H1 (cell line): Measurements from ENCODE around the gene SEC22B. TPM values are rescaled to one million over a fixed set of nuclear protein-coding genes. Genes with fewer than 3 reads are reported as not detected.
"Not testable (repeated sequence)": the region's sequence is repeated elsewhere in the genome, so short reads cannot be mapped to it uniquely, and the experiment has no call there.

Experiments
- CTCF ChIA-PET: fragments of 300-600 bp; sonication (Branson Sonifier 250); formaldehyde crosslinking; loops from one replicate; lab custom pipeline; 2021; ENCODE audit not compliant: partially characterized antibody; lab: Charles Lee
- POLR2A ChIA-PET: fragments of 300-600 bp; sonication (Branson Sonifier 250); formaldehyde crosslinking; loops from one replicate; lab custom pipeline; 2021; ENCODE audit warnings: inconsistent platforms; ENCODE audit not compliant: partially characterized antibody; lab: Charles Lee
- DNase-seq, 2 experiments: peaks; one replicate each; pipeline versions ENCODE4 v3.0.0 to v3.0.0-alpha.2; 2010 to 2022; ENCODE audit warnings: low spot score in 2 of 2, low read depth in 1 of 2, mixed read lengths in 1 of 2
- FAIRE-seq: peaks from 2 replicates; lab custom pipeline; 2011; peaks lifted over from hg19 to GRCh38; lab: Jason Lieb, UNC
- H2AFZ ChIP-seq: 2 replicates; pipeline ENCODE4 v1.8.1; 2012; ENCODE audit warnings: low read length, inconsistent platforms
- H2AK5ac ChIP-seq: 2 replicates; pipeline ENCODE4 v1.6.1; 2013; ENCODE audit warnings: low read depth, low read length
- H2BK120ac ChIP-seq: replicated peaks from 2 replicates; pipeline ENCODE3; 2013; ENCODE audit warnings: low read depth, low read length, inconsistent platforms
- H2BK12ac ChIP-seq: 2 replicates; pipeline ENCODE4 v1.6.1; 2013; ENCODE audit warnings: low read depth, low read length
- H2BK15ac ChIP-seq: 2 replicates; pipeline ENCODE4 v1.6.1; 2013; ENCODE audit warnings: low read length
- H2BK20ac ChIP-seq: 2 replicates; pipeline ENCODE4 v1.6.1; 2013; ENCODE audit warnings: low read length
- H2BK5ac ChIP-seq: 2 replicates; pipeline ENCODE4 v1.6.1; 2013; ENCODE audit warnings: low read depth, low read length
- H3K14ac ChIP-seq: 2 replicates; pipeline ENCODE4 v1.6.1; 2013; ENCODE audit warnings: inconsistent platforms; ENCODE audit not compliant: insufficient read length
- H3K18ac ChIP-seq: 2 replicates; pipeline ENCODE4 v1.6.1; 2013; ENCODE audit warnings: low read length; ENCODE audit errors: extremely low read depth
- H3K23ac ChIP-seq: 2 replicates; pipeline ENCODE4 v1.6.1; 2013; ENCODE audit warnings: inconsistent platforms; ENCODE audit not compliant: insufficient read length
- H3K23me2 ChIP-seq: 2 replicates; pipeline ENCODE4 v1.6.1; 2013; ENCODE audit warnings: low read depth, low read length
- H3K27ac ChIP-seq: 2 replicates; pipeline ENCODE4 v1.6.1; 2011; ENCODE audit warnings: low read depth, low read length, inconsistent platforms
- H3K27me3 ChIP-seq, 4 experiments: replicated peaks in 1 of 4; 1 replicate in 1 of 4; 2 replicates in 3 of 4; pipeline versions ENCODE4 v1.6.1 to v1.8.1; 2011 to 2013; ENCODE audit warnings: low read length in 3 of 4, mild to moderate bottlenecking in 3 of 4, inconsistent platforms in 2 of 4, mixed read lengths in 2 of 4, moderate library complexity in 1 of 4; ENCODE audit not compliant: control insufficient read depth in 3 of 4, insufficient read depth in 3 of 4; ENCODE audit errors: extremely low read depth in 1 of 4
- H3K36me3 ChIP-seq, 4 experiments: 2 replicates each; pipeline versions ENCODE4 v1.6.1 to v1.8.1; 2011 to 2013; ENCODE audit warnings: mild to moderate bottlenecking in 4 of 4, low read length in 3 of 4, moderate library complexity in 2 of 4, control low read depth in 1 of 4, inconsistent platforms in 1 of 4; ENCODE audit not compliant: insufficient read depth in 4 of 4, control insufficient read depth in 2 of 4
- H3K4ac ChIP-seq: replicated peaks from 2 replicates; pipeline ENCODE3; 2013; ENCODE audit warnings: low read length, low read depth, mixed read lengths, inconsistent platforms; ENCODE audit not compliant: insufficient read length
- H3K4me1 ChIP-seq, 4 experiments: replicated peaks in 1 of 4; 1 replicate in 1 of 4; 2 replicates in 3 of 4; pipeline versions ENCODE4 v1.6.1 to v1.8.1; 2011 to 2013; ENCODE audit warnings: low read length in 3 of 4, inconsistent platforms in 2 of 4, mixed read lengths in 1 of 4; ENCODE audit not compliant: insufficient read depth in 4 of 4, control insufficient read depth in 3 of 4
- H3K4me2 ChIP-seq, 2 experiments: 2 replicates each; pipeline versions ENCODE4 v1.6.1 to v1.8.1; 2011 to 2013; ENCODE audit warnings: low read depth in 2 of 2, low read length in 2 of 2, control low read depth in 1 of 2, inconsistent platforms in 1 of 2, mild to moderate bottlenecking in 1 of 2; ENCODE audit not compliant: insufficient read depth in 1 of 2
- H3K4me3 ChIP-seq, 4 experiments: fragments of 200-600, 300-600 bp in 1 of 4; sonication (generic), shearing (Covaris generic), sonication (Bioruptor Twin) in 1 of 4; 2 replicates each; pipeline versions ENCODE4 v1.5.1 to v1.8.1; 2011 to 2016; ENCODE audit warnings: low read length in 4 of 4, low read depth in 3 of 4, control low read depth in 2 of 4, inconsistent platforms in 2 of 4, mild to moderate bottlenecking in 2 of 4, mixed read lengths in 1 of 4, moderate library complexity in 1 of 4; ENCODE audit not compliant: insufficient read depth in 2 of 4; ENCODE audit errors: extremely low read depth in 1 of 4
- H3K56ac ChIP-seq: replicated peaks from 2 replicates; pipeline ENCODE3; 2013; ENCODE audit warnings: low read depth, mild to moderate bottlenecking, mixed read lengths, low read length, inconsistent platforms; ENCODE audit not compliant: insufficient read length
- H3K79me1 ChIP-seq: 2 replicates; pipeline ENCODE4 v1.6.1; 2013; ENCODE audit warnings: low read depth, low read length, control low read depth
- H3K79me2 ChIP-seq, 2 experiments: 2 replicates each; pipeline versions ENCODE4 v1.6.1 to v1.8.1; 2012 to 2013; ENCODE audit warnings: low read length in 2 of 2, mild to moderate bottlenecking in 2 of 2, inconsistent platforms in 1 of 2; ENCODE audit not compliant: insufficient read depth in 2 of 2, control insufficient read depth in 1 of 2
- H3K9ac ChIP-seq, 4 experiments: replicated peaks in 1 of 4; 1 replicate in 1 of 4; 2 replicates in 3 of 4; pipeline versions ENCODE4 v1.6.1 to v1.8.1; 2011 to 2013; ENCODE audit warnings: low read depth in 3 of 4, low read length in 3 of 4, control low read depth in 2 of 4, mild to moderate bottlenecking in 2 of 4, moderate library complexity in 2 of 4, inconsistent platforms in 1 of 4; ENCODE audit errors: extremely low read depth in 1 of 4
- H3K9me3 ChIP-seq, 2 experiments: 2 replicates each; pipeline versions ENCODE4 v1.6.1 to v1.8.1; 2012 to 2013; ENCODE audit warnings: mild to moderate bottlenecking in 2 of 2, moderate library complexity in 2 of 2, control low read depth in 1 of 2, inconsistent platforms in 1 of 2, low read depth in 1 of 2, low read length in 1 of 2, mixed read lengths in 1 of 2; ENCODE audit not compliant: insufficient read depth in 2 of 2
- H4K20me1 ChIP-seq, 2 experiments: replicated peaks in 1 of 2; 2 replicates each; pipeline versions ENCODE3 to v1.8.1; 2011 to 2013; ENCODE audit warnings: inconsistent platforms in 2 of 2, low read length in 2 of 2, mild to moderate bottlenecking in 1 of 2; ENCODE audit not compliant: insufficient read depth in 2 of 2, control insufficient read depth in 1 of 2
- H4K5ac ChIP-seq: 2 replicates; pipeline ENCODE4 v1.6.1; 2013; ENCODE audit warnings: low read length, low read depth, mixed read lengths, inconsistent platforms; ENCODE audit not compliant: insufficient read length
- H4K8ac ChIP-seq: 2 replicates; pipeline ENCODE4 v1.8.0; 2013; ENCODE audit warnings: mild to moderate bottlenecking, moderate library complexity, low read length, inconsistent platforms; ENCODE audit not compliant: insufficient read depth; ENCODE audit errors: extremely low read depth
- H4K91ac ChIP-seq: replicated peaks from 2 replicates; pipeline ENCODE3; 2013; ENCODE audit warnings: low read length, mixed read lengths, inconsistent platforms; ENCODE audit not compliant: insufficient read length
- WGBS, 2 experiments: shearing (Covaris generic) in 1 of 2; methylation state at CpG; one replicate each; pipeline versions ENCODE4 v1.1.6 to v1.1.7; 2013 to 2015; ENCODE audit warnings: low lambda C conversion rate in 2 of 2, mixed read lengths in 2 of 2, inconsistent platforms in 1 of 2, low coverage in 1 of 2, missing lambda C conversion rate in 1 of 2; ENCODE audit not compliant: insufficient replicate concordance in 2 of 2, insufficient coverage in 1 of 2, insufficient read length in 1 of 2; ENCODE audit errors: extremely low coverage in 1 of 2, missing lambda C conversion rate in 1 of 2; 5-methylcytosine and 5-hydroxymethylcytosine counted together
- polyA plus RNA-seq, 7 experiments: library from polyadenylated mRNA; depleted of rRNA in 3 of 7; stranded (reverse) in 5 of 7; unstranded in 2 of 7; fragments of >200 nt in 5 of 7; fragments of 200-250 nt in 2 of 7; gene quantifications; 1 replicate in 5 of 7; 2 replicates in 1 of 7; 4 replicates in 1 of 7; pipeline versions ENCODE4 v1.2.1 to v1.2.3, GENCODE V29; 2011 to 2013; ENCODE audit warnings: missing spikeins in 2 of 7, mixed read lengths in 2 of 7
- total RNA-seq: library from RNA; stranded (reverse); fragmentation: NEBNext Ultra II Directional; extraction: Animal tissue kit (Norgen Biotek cat#: 25700); gene quantifications from 2 replicates; pipeline ENCODE4 v1.2.1, GENCODE V29; 2021

The SEC22B gene
- total and polyA plus RNA-seq, 2 of the 8 experiments (the other 6 are each of a cell fraction or from before 2014, with no cell fraction given) = 5.6 to 11.6 TPM

- H3K27ac ChIP-seq, H3K4me3 ChIP-seq, H3K4me2 ChIP-seq, H3K9ac ChIP-seq, H2BK120ac ChIP-seq, H4K8ac ChIP-seq, H3K56ac ChIP-seq, H3K36me3 ChIP-seq, H2BK5ac ChIP-seq, H4K20me1 ChIP-seq, H2AK5ac ChIP-seq, H3K23me2 ChIP-seq, DNase-seq, H3K14ac ChIP-seq, POLR2A ChIA-PET, H2BK12ac ChIP-seq, CTCF ChIA-PET, H2BK15ac ChIP-seq, H4K5ac ChIP-seq, H3K79me1 ChIP-seq, H3K4me1 ChIP-seq, H3K79me2 ChIP-seq, H3K9me3 ChIP-seq, FAIRE-seq, H3K23ac ChIP-seq, H3K4ac ChIP-seq, H3K18ac ChIP-seq, H4K91ac ChIP-seq, H3K27me3 ChIP-seq, H2BK20ac ChIP-seq, H2AFZ ChIP-seq: not testable (repeated sequence)
- 85% methylated on average over 2 of the region's 3 CpGs; no CpG with 5 or more reads in 1 of the 2 experiments for WGBS, 2 experiments
Observed at GRCh38 chr1:120217175-120217929, 41.0 kb upstream of the SEC22B start.

GRCh38 chr1:120213606-120214005, 37.3 kb upstream of the SEC22B start:
- H3K23me2 ChIP-seq, H4K5ac ChIP-seq, H3K23ac ChIP-seq, DNase-seq, H3K4me2 ChIP-seq, H3K56ac ChIP-seq, H3K79me2 ChIP-seq, H4K20me1 ChIP-seq, H3K4me1 ChIP-seq, H3K18ac ChIP-seq, H3K27ac ChIP-seq, H3K4me3 ChIP-seq, H4K8ac ChIP-seq, H3K79me1 ChIP-seq, H2BK15ac ChIP-seq, H2BK12ac ChIP-seq, H2AK5ac ChIP-seq, H3K9me3 ChIP-seq, FAIRE-seq, H3K14ac ChIP-seq, H3K4ac ChIP-seq, H2BK120ac ChIP-seq, CTCF ChIA-PET, H2AFZ ChIP-seq, H4K91ac ChIP-seq, H3K27me3 ChIP-seq, H3K9ac ChIP-seq, POLR2A ChIA-PET, H2BK5ac ChIP-seq, H3K36me3 ChIP-seq, H2BK20ac ChIP-seq: not testable (repeated sequence)
- no CpG with 5 or more reads among the region's 2 CpGs for WGBS, 2 experiments
